CD4-positive, alpha-beta T cell treated with Interleukin-6 for 4 hours (primary cell): Measurements from ENCODE around the gene INSC.

Source experiments
- DNase-seq: peaks from one replicate; pipeline ENCODE4 v3.0.0-alpha.2; 2020; ENCODE audit warnings: mixed read lengths

Gene INSC

GRCh38 chr11:15227011-15227410 lies 112.3 kb downstream of the INSC start:
- DNase-seq, result no peak

GRCh38 chr11:15228331-15228849 lies 113.7 kb downstream of the INSC start:
- no peak for DNase-seq

GRCh38 chr11:15229069-15229468 lies 114.3 kb downstream of the INSC start:
- no peak for DNase-seq

- DNase-seq, result no peak
These were observed 117.8 kb downstream of the INSC start for GRCh38 chr11:15232496-15232895.

GRCh38 chr11:15233371-15234165 lies 118.8 kb downstream of the INSC start:
- no peak for DNase-seq

- no peak for DNase-seq
These were observed 120.1 kb downstream of the INSC start for GRCh38 chr11:15234796-15235195.

GRCh38 chr11:15236559-15236958 lies 121.8 kb downstream of the INSC start:
- DNase-seq, result no peak

- no peak for DNase-seq
These were observed 124.1 kb downstream of the INSC start for GRCh38 chr11:15238856-15239255.

- no peak for DNase-seq
These were observed 134.0 kb downstream of the INSC start for GRCh38 chr11:15248749-15249148.

GRCh38 chr11:15258433-15259165 lies 143.9 kb downstream of the INSC start:
- no peak for DNase-seq

- DNase-seq, result no peak
These were observed 152.3 kb downstream of the INSC start for GRCh38 chr11:15266999-15267398.

GRCh38 chr11:15268598-15268997 lies 153.9 kb downstream of the INSC start:
- no peak for DNase-seq

GRCh38 chr11:15275141-15275540 lies 160.4 kb downstream of the INSC start:
- no peak for DNase-seq

- no peak for DNase-seq
These were observed 161.9 kb downstream of the INSC start for GRCh38 chr11:15276621-15277020.

- DNase-seq, result no peak
These were observed 163.4 kb downstream of the INSC start for GRCh38 chr11:15278128-15278527.

- DNase-seq, result no peak
These were observed 165.7 kb downstream of the INSC start for GRCh38 chr11:15280393-15280792.

GRCh38 chr11:15282754-15283153 lies 168.0 kb downstream of the INSC start:
- no peak for DNase-seq

- no peak for DNase-seq
These were observed 171.7 kb downstream of the INSC start for GRCh38 chr11:15286465-15286864.

GRCh38 chr11:15288863-15289262 lies 174.1 kb downstream of the INSC start:
- no peak for DNase-seq

GRCh38 chr11:15289723-15290122 lies 175.0 kb downstream of the INSC start:
- DNase-seq, result no peak

GRCh38 chr11:15291885-15292284 lies 177.2 kb downstream of the INSC start:
- no peak for DNase-seq

GRCh38 chr11:15293975-15294620 lies 179.4 kb downstream of the INSC start:
- no peak for DNase-seq

- no peak for DNase-seq
These were observed 181.0 kb downstream of the INSC start for GRCh38 chr11:15295695-15296094.
